Stimulated activated naive B cell treated with anti-CD40 and anti-IgM and Interleukin-4, amounts not matched to agents 10 μg/mL and 1 μg/mL and 100 μg/mL, for 72 hours (primary cell): ENCODE measurements around the gene SPTLC1.
A peak's percentile ranks its signal among the peaks of the same experiment; 100 is the strongest.
"Not testable (repeated sequence)": the region's sequence is repeated elsewhere in the genome, so short reads cannot be mapped to it uniquely, and the experiment has no call there.

Experiments used
- ATAC-seq, 2 donors: fragments of 150-1000 bp; cut with Tn5 transposase; replicated peaks; 2 replicates each; pipeline ENCODE4 v1.10.0; 2021; ENCODE audit warnings: moderate library complexity in 1 of 2
- DNase-seq: peaks from one replicate; pipeline ENCODE4 v3.0.0; 2021
- H3K27ac Mint-ChIP-seq: one replicate; pipeline ENCODE4 v1.8.0; 2022; ENCODE audit warnings: mild to moderate bottlenecking, mixed read lengths
- H3K27me3 Mint-ChIP-seq, 2 donors: one replicate each; pipeline ENCODE4 v1.8.0; 2022; ENCODE audit warnings: mixed read lengths in 2 of 2
- H3K36me3 Mint-ChIP-seq, 2 donors: one replicate each; pipeline ENCODE4 v1.8.0; 2022; ENCODE audit warnings: mixed read lengths in 2 of 2, mild to moderate bottlenecking in 1 of 2
- H3K4me1 Mint-ChIP-seq, 2 donors: one replicate each; pipeline ENCODE4 v1.8.0; 2022; ENCODE audit warnings: mixed read lengths in 2 of 2, mild to moderate bottlenecking in 1 of 2
- H3K4me3 Mint-ChIP-seq, 2 donors: one replicate each; pipeline ENCODE4 v1.8.0; 2022; ENCODE audit warnings: mild to moderate bottlenecking in 2 of 2, mixed read lengths in 2 of 2, moderate library complexity in 1 of 2
- H3K9me3 Mint-ChIP-seq, 2 donors: one replicate each; pipeline ENCODE4 v1.8.0; 2022; ENCODE audit warnings: mixed read lengths in 2 of 2, mild to moderate bottlenecking in 1 of 2

The SPTLC1 gene

GRCh38 chr9:92044936-92045335, 70.3 kb downstream of the SPTLC1 start:
- Mint-ChIP-seq H3K4me3 (no peak overlapping the region), H3K9me3 (peaks cover 17 to 29% of the 10 kb centered on the region in 2 donors)
- ATAC-seq: no peak

GRCh38 chr9:92043002-92043401, 72.2 kb downstream of the SPTLC1 start:
- H3K27me3 Mint-ChIP-seq: no peaks in the 10 kb centered on the region
- H3K9me3 Mint-ChIP-seq: peaks cover 17 to 29% of the 10 kb centered on the region in 2 donors
- no peaks in the 10 kb centered on the region for H3K4me1 Mint-ChIP-seq

More at GRCh38 chr9:92044936-92045335, 70.3 kb downstream of the SPTLC1 start:
- Mint-ChIP-seq H3K27me3 (no peaks in the 10 kb centered on the region), H3K27ac (no peak overlapping the region), H3K36me3 (peaks cover 50 to 69% of the 10 kb centered on the region in 2 donors), H3K4me1 (no peaks in the 10 kb centered on the region)
- DNase-seq: no peak

GRCh38 chr9:92042260-92042659, 73.0 kb downstream of the SPTLC1 start:
- Mint-ChIP-seq H3K4me3 (no peak overlapping the region), H3K27me3 (no peaks in the 10 kb centered on the region), H3K9me3 (peaks cover 17 to 29% of the 10 kb centered on the region in 2 donors), H3K36me3 (peaks cover 57 to 73% of the 10 kb centered on the region in 2 donors), H3K4me1 (no peaks in the 10 kb centered on the region), H3K27ac (no peak overlapping the region)
- ATAC-seq (no peak), DNase-seq (no peak)

More at GRCh38 chr9:92043002-92043401, 72.2 kb downstream of the SPTLC1 start:
- H3K36me3 Mint-ChIP-seq: peaks cover 52 to 65% of the 10 kb centered on the region in 2 donors
- ATAC-seq (no peak), DNase-seq (no peak)
- no peak overlapping the region for H3K27ac Mint-ChIP-seq
- H3K4me3 Mint-ChIP-seq: no peak overlapping the region

GRCh38 chr9:92036756-92037155, 78.5 kb downstream of the SPTLC1 start:
- peaks cover 44 to 66% of the 10 kb centered on the region in 2 donors for H3K36me3 Mint-ChIP-seq
- DNase-seq: no peak
- ATAC-seq: no peak
- H3K4me1 Mint-ChIP-seq: no peaks in the 10 kb centered on the region
- no peak overlapping the region for H3K4me3 Mint-ChIP-seq
- no peak overlapping the region for H3K27ac Mint-ChIP-seq
- no peaks in the 10 kb centered on the region for H3K27me3 Mint-ChIP-seq
- H3K9me3 Mint-ChIP-seq: peaks cover 0 to under 1% of the 10 kb centered on the region in 2 donors

GRCh38 chr9:92036411-92036746, 78.8 kb downstream of the SPTLC1 start:
- ATAC-seq: no peak
- no peaks in the 10 kb centered on the region for H3K9me3 Mint-ChIP-seq
- no peak overlapping the region for H3K27ac Mint-ChIP-seq
- peaks cover 43 to 64% of the 10 kb centered on the region in 2 donors for H3K36me3 Mint-ChIP-seq
- no peaks in the 10 kb centered on the region for H3K27me3 Mint-ChIP-seq
- H3K4me3 Mint-ChIP-seq: no peak overlapping the region
- no peaks in the 10 kb centered on the region for H3K4me1 Mint-ChIP-seq
- DNase-seq: no peak

- no peak for DNase-seq
- no peaks in the 10 kb centered on the region for H3K4me1 Mint-ChIP-seq
- H3K27ac Mint-ChIP-seq: no peak overlapping the region
- H3K36me3 Mint-ChIP-seq: peaks cover 43 to 62% of the 10 kb centered on the region in 2 donors
- ATAC-seq: no peak
- H3K4me3 Mint-ChIP-seq: no peak overlapping the region
- no peaks in the 10 kb centered on the region for H3K27me3 Mint-ChIP-seq
- no peaks in the 10 kb centered on the region for H3K9me3 Mint-ChIP-seq
Measured at GRCh38 chr9:92035687-92036410, 79.4 kb downstream of the SPTLC1 start.

- Mint-ChIP-seq H3K27ac (no peak overlapping the region), H3K4me1 (peaks cover 2 to 5% of the 10 kb centered on the region in 2 donors), H3K4me3 (no peak overlapping the region), H3K9me3 (no peaks in the 10 kb centered on the region), H3K27me3 (no peaks in the 10 kb centered on the region), H3K36me3 (peaks cover 46 to 66% of the 10 kb centered on the region in 2 donors)
- ATAC-seq: no peak
- no peak for DNase-seq
Measured at GRCh38 chr9:92035146-92035545, 80.1 kb downstream of the SPTLC1 start.

GRCh38 chr9:92033991-92034390, 81.2 kb downstream of the SPTLC1 start:
- Mint-ChIP-seq H3K4me1 (peaks cover 2 to 6% of the 10 kb centered on the region in 2 donors), H3K27ac (no peak overlapping the region), H3K4me3 (no peak overlapping the region), H3K36me3 (peaks cover 53 to 73% of the 10 kb centered on the region in 2 donors), H3K27me3 (no peaks in the 10 kb centered on the region), H3K9me3 (no peaks in the 10 kb centered on the region)
- no peak for DNase-seq
- ATAC-seq: no peak

- ATAC-seq: no peak
- no peak for DNase-seq
- no peaks in the 10 kb centered on the region for H3K9me3 Mint-ChIP-seq
- H3K36me3 Mint-ChIP-seq: peaks cover 48 to 69% of the 10 kb centered on the region in 2 donors
- H3K27me3 Mint-ChIP-seq: no peaks in the 10 kb centered on the region
- no peak overlapping the region for H3K27ac Mint-ChIP-seq
- peaks cover 2 to 6% of the 10 kb centered on the region in 2 donors for H3K4me1 Mint-ChIP-seq
- H3K4me3 Mint-ChIP-seq: no peak overlapping the region
Measured at GRCh38 chr9:92033307-92033706, 81.9 kb downstream of the SPTLC1 start.

GRCh38 chr9:92032891-92033290, 82.3 kb downstream of the SPTLC1 start:
- peaks cover 46 to 69% of the 10 kb centered on the region in 2 donors for H3K36me3 Mint-ChIP-seq
- no peak overlapping the region for H3K4me3 Mint-ChIP-seq
- H3K9me3 Mint-ChIP-seq: no peaks in the 10 kb centered on the region
- no peaks in the 10 kb centered on the region for H3K27me3 Mint-ChIP-seq
- H3K27ac Mint-ChIP-seq: no peak overlapping the region
- H3K4me1 Mint-ChIP-seq: peaks cover 2 to 6% of the 10 kb centered on the region in 2 donors
- DNase-seq: no peak
- ATAC-seq: no peak

GRCh38 chr9:92030367-92030766, 84.8 kb downstream of the SPTLC1 start:
- Mint-ChIP-seq H3K27me3 (no peaks in the 10 kb centered on the region), H3K9me3 (no peaks in the 10 kb centered on the region), H3K36me3 (peaks cover 36 to 56% of the 10 kb centered on the region in 2 donors), H3K4me3 (no peak overlapping the region), H3K27ac (peak overlapping the region; percentile 34), H3K4me1 (peaks cover 2 to 6% of the 10 kb centered on the region in 2 donors)
- DNase-seq: no peak
- peak in 1 of 2 donors; percentile 60 for ATAC-seq

- ATAC-seq: no peak
- DNase-seq: no peak
- peaks cover 2 to 6% of the 10 kb centered on the region in 2 donors for H3K4me1 Mint-ChIP-seq
- no peaks in the 10 kb centered on the region for H3K9me3 Mint-ChIP-seq
- no peak overlapping the region for H3K4me3 Mint-ChIP-seq
- H3K27me3 Mint-ChIP-seq: no peaks in the 10 kb centered on the region
- H3K36me3 Mint-ChIP-seq: peaks cover 29 to 48% of the 10 kb centered on the region in 2 donors
- no peak overlapping the region for H3K27ac Mint-ChIP-seq
Measured at GRCh38 chr9:92029553-92029952, 85.7 kb downstream of the SPTLC1 start.

- Mint-ChIP-seq H3K4me3 (no peak overlapping the region), H3K27ac (no peak overlapping the region), H3K36me3 (peaks cover 16 to 27% of the 10 kb centered on the region in 2 donors), H3K27me3 (no peaks in the 10 kb centered on the region), H3K9me3 (peaks cover 0 to 7% of the 10 kb centered on the region in 2 donors), H3K4me1 (peaks cover 2 to 6% of the 10 kb centered on the region in 2 donors)
- DNase-seq: no peak
- ATAC-seq: no peak
Measured at GRCh38 chr9:92026206-92027002, 88.8 kb downstream of the SPTLC1 start.

GRCh38 chr9:92021785-92022541, 93.2 kb downstream of the SPTLC1 start:
- not testable (repeated sequence) for H3K4me3 Mint-ChIP-seq, H3K4me1 Mint-ChIP-seq, ATAC-seq, H3K9me3 Mint-ChIP-seq, H3K36me3 Mint-ChIP-seq, H3K27ac Mint-ChIP-seq, DNase-seq, H3K27me3 Mint-ChIP-seq
